NCI-H128 (cell line): ENCODE data around the gene NUDCD3.

Experiments used
- DNase-seq: peaks from one replicate; lab custom pipeline; 2025; ENCODE audit not compliant: unreplicated experiment; lab: John Stamatoyannopoulos, UW

The NUDCD3 gene

DNA sequence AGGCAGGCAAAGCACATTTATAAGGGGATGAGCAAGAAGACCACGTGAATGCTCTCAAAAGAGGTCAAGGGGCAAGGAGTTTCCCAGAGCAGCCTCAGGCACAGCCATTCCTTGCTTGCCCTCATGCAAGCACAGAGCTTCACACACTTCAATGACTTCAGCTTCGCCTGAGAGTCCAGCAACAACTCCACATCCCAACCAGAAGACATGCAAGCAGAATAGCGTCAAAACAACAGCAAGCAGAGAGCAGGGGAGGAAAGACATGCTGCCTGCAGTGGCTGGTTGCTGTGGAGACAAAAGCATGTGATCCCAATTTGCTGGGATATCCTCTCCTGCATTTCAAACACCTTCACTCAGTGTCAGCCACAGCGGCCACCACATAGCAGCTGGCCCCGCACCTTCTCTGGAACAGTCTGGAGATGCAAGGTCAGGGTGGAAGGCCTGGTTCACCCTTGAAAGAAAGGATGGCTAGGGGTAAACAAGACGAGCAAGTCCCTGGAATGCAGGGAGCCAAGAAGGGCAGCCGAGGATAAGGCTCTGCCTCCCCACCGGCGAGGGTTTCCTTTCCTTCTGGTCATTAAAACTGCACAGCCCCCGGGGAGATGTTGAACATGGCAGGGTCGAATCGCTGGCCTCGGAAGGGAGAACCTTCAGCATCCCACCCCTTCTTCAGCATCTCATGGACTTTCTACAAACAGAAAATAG lies 104.9 kb downstream of the NUDCD3 start:
- DNase-seq = no peak

- no peak for DNase-seq
These were observed 105.6 kb downstream of the NUDCD3 start for GRCh38 chr7:44384586-44385433.

DNA sequence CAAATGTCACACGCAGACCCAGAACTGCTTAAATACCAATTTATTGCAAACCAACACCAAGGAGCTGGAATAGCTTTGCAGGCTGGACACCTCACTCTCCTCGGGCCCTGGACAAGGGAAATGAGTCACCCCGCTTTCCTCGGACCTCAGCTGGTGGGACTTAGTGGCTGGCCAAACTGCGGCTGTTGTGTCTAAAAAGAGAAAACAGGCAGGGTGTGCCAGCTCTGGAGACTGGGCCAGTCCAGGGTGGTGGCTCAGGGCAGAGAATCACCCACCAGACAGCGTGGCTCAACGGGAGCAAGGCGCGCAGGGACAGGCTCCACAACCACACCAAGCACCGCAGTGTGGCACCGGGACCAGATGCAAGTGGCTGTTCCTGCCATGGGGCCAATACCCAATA lies 106.9 kb downstream of the NUDCD3 start:
- no peak for DNase-seq

- no peak for DNase-seq
These were observed 107.8 kb downstream of the NUDCD3 start for GRCh38 chr7:44382459-44383265.

DNA sequence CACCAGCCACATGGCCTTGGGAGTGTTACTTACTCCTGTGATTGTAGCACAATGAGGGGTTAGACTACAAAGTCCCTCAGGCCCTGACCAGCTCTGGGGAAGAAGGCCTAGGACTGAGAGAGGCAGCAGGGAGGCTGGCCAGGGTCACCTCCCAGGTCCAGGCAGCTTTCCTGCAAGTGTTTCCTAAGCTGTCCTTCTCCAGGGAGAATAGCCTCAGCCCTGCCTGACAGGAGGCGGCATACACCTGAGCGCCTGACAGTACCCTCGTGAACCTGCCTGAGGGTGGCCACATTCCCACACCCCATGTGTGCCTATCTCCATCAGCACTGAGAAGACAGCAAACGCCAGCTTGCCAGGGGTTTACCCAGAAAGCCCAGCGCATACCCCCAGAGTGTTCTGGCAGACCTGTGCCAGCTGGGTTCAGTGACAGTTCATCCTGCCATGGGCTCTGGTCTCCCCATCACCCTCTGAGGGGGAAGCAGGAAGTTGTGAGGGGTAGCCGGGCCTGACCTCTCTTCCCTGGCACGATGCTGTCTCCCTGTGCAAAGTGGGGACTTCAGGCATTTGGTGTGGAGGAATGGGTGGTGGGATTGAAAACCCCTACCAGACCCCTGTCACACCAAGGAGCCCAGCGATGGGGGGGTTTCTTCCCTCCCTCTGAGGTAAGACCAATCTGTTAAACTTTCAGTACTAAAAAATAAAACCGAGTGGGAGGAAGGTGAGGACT lies 108.8 kb downstream of the NUDCD3 start:
- DNase-seq = no peak

GRCh38 chr7:44380831-44381493 lies 109.5 kb downstream of the NUDCD3 start:
- no peak for DNase-seq

- no peak for DNase-seq
These were observed 110.1 kb downstream of the NUDCD3 start for GRCh38 chr7:44380189-44380830.

DNA sequence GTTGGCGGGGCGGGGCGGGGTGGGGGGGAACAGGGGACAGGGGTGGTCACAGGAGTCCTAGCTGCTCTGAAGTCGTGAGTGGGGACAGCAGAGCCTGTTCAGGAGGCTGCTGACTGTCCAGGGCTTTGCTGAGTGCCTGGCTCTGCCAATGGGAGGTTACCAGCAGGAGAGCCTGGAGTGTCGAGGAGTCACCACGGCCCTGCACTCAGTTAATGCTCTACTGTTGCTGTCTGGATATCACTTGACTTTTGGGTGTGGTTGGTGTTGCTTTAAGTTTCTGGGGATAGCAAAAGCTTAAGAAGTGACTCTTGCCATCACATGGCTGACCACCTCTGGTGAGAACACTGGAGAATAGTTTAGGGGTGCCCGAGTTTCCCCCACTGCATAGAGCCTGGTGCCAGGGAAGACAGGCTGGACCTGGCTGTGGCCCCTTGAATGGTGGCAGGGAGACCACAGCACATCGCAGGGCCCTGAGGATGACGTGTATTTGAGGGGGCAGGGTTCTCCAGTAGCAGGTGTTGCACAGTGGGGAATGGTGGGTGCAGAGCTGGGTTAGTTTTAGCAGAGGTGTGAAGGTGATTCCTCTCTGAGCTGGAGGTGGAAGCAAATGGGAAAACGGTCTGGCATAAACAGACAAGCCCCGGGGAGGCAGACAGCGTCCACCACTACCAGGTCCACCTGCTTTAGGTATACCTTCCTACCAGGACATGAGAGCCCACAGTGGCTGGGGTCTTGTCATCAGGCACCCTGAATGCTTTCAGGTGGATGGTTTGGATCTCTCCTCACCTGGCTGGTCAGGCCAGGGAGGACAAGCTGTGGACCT lies 110.9 kb downstream of the NUDCD3 start:
- DNase-seq = no peak

- no peak for DNase-seq
These were observed 111.7 kb downstream of the NUDCD3 start for GRCh38 chr7:44378744-44379143.

DNA sequence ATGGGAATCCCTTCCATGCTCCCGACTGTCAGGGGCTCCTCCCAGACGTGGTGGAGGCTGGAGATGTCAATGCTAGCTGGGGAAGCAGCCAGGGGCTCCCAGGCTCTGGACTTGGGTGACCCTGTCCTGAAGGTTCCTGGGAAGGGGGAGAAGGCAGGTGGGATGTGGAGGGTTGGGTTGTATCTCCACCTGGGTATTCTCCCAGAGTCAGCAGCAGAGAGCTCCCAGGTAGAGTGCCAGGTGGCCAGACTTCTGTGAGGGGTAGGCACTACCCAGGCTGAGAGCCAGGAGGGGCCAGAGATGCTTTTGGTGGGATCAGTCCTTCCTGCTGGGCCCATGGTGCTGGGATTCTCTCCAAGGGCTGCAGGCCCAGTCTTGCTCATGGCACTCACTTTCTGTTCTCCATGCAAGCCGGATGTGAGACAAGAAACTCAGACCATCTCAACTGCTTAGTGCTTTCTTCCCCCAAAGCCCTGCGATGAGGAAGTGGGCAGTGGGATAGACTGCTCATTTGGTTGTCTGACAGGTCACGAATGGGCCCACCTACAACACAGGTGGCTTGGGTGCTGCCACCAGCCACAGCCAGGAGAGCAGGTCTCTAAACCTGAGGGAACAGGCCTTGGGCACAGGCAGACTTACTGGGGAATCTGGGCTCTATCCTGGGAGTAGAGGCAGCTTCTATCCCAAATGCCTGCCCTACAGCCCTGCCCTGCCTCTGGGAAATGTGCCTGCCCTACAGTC lies 112.6 kb downstream of the NUDCD3 start:
- DNase-seq = no peak

- DNase-seq = no peak
These were observed 113.4 kb downstream of the NUDCD3 start for GRCh38 chr7:44377134-44377463.

DNA sequence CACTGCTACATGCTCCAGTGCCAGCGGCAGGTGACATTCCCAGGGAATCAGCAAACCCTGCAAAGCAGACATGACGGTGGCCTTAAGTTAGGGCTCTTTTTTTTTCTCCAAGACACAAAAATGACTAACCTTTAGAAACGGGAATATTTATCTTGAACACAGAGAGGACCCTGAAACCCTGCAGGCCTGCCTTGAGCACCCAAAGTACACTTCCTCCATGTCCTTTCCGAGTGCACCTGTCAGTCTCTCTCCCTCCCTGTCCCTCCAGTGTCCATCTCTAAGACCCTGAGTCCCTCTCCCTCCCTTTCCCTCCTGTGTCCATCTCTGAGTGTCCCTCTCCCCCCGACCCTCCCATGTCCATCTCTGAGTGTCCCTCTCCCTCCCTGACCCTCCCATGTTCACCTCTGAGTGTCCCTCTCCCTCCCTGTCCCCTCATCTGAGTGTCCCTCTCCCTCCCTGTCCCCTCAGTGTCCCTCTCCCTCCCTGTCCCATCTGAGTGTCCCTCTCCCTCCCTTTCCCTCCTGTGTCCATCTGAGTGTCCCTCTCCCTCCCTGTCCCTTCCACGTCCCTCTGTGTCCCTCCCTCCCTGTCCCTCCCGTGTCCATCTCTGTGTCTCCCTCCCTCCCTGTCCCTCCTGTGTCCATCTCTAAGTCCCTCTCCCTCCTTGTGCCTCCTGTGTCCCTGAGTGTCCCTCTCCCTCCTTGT lies 113.9 kb downstream of the NUDCD3 start:
- no peak for DNase-seq

- DNase-seq = no peak
These were observed 114.5 kb downstream of the NUDCD3 start for GRCh38 chr7:44375926-44376342.

GRCh38 chr7:44375236-44375699 lies 115.2 kb downstream of the NUDCD3 start:
- DNase-seq = no peak

- DNase-seq = no peak
These were observed 116.3 kb downstream of the NUDCD3 start for GRCh38 chr7:44374007-44374763.

- no peak for DNase-seq
These were observed 117.1 kb downstream of the NUDCD3 start for GRCh38 chr7:44373418-44373740.
